Astrocyte (in vitro differentiated cells and primary cell): ENCODE data around the gene BBX. TPM values are rescaled to one million over a fixed set of nuclear protein-coding genes. Genes with fewer than 3 reads are reported as not detected.

ENCODE experiments used
- DNase-seq: peaks from one replicate; pipeline ENCODE4 v3.0.0-alpha.2; 2010; ENCODE audit warnings: low read depth
- FAIRE-seq: peaks from 2 replicates; lab custom pipeline; 2011; peaks lifted over from hg19 to GRCh38; lab: Jason Lieb, UNC
- H2AFZ ChIP-seq: 2 replicates; pipeline ENCODE4 v1.6.0; 2012; ENCODE audit warnings: low read depth, low read length, inconsistent platforms
- H3K27ac ChIP-seq: 2 replicates; pipeline ENCODE4 v1.5.1; 2011; ENCODE audit warnings: low read depth, low read length, inconsistent platforms
- H3K27me3 ChIP-seq: 2 replicates; pipeline ENCODE4 v1.6.0; 2011; ENCODE audit warnings: low read length, inconsistent platforms; ENCODE audit not compliant: insufficient read depth
- H3K36me3 ChIP-seq: 2 replicates; pipeline ENCODE4 v1.5.1; 2011; ENCODE audit warnings: low read length, inconsistent platforms; ENCODE audit not compliant: insufficient read depth
- H3K4me1 ChIP-seq: 2 replicates; pipeline ENCODE4 v1.5.1; 2011; ENCODE audit warnings: low read length, inconsistent platforms; ENCODE audit not compliant: insufficient read depth
- H3K4me2 ChIP-seq: 2 replicates; pipeline ENCODE4 v1.6.0; 2012; ENCODE audit warnings: low read length, inconsistent platforms
- H3K4me3 ChIP-seq: 2 replicates; pipeline ENCODE4 v1.5.1; 2011; ENCODE audit warnings: low read depth, mild to moderate bottlenecking, low read length, inconsistent platforms; ENCODE audit not compliant: insufficient read depth
- H3K79me2 ChIP-seq: 2 replicates; pipeline ENCODE4 v1.6.0; 2012; ENCODE audit warnings: mild to moderate bottlenecking, low read length, inconsistent platforms; ENCODE audit not compliant: insufficient read depth
- H3K9ac ChIP-seq: 2 replicates; pipeline ENCODE4 v1.6.0; 2012; ENCODE audit warnings: mild to moderate bottlenecking, low read length, inconsistent platforms
- H3K9me3 ChIP-seq: 2 replicates; pipeline ENCODE4 v1.5.1; 2012; ENCODE audit warnings: low read depth, mild to moderate bottlenecking, low read length, inconsistent platforms; ENCODE audit not compliant: insufficient read depth
- H4K20me1 ChIP-seq: 2 replicates; pipeline ENCODE4 v1.6.0; 2012; ENCODE audit warnings: low read length, inconsistent platforms; ENCODE audit not compliant: insufficient read depth
- H3K27ac Mint-ChIP-seq: one replicate; pipeline ENCODE4 v1.8.0; 2021; ENCODE audit warnings: mild to moderate bottlenecking, mixed read lengths; ENCODE audit not compliant: unreplicated experiment
- H3K27me3 Mint-ChIP-seq: one replicate; pipeline ENCODE4 v1.8.0; 2021; ENCODE audit warnings: low read depth, mixed read lengths; ENCODE audit not compliant: unreplicated experiment
- H3K36me3 Mint-ChIP-seq: one replicate; pipeline ENCODE4 v1.8.0; 2021; ENCODE audit warnings: low read depth, mixed read lengths; ENCODE audit not compliant: unreplicated experiment
- H3K4me1 Mint-ChIP-seq: one replicate; pipeline ENCODE4 v1.8.0; 2021; ENCODE audit warnings: low read depth, mixed read lengths; ENCODE audit not compliant: unreplicated experiment
- H3K4me3 Mint-ChIP-seq: one replicate; pipeline ENCODE4 v1.8.0; 2021; ENCODE audit warnings: mild to moderate bottlenecking, moderate library complexity, mixed read lengths; ENCODE audit not compliant: unreplicated experiment
- H3K9me3 Mint-ChIP-seq: one replicate; pipeline ENCODE4 v1.8.0; 2021; ENCODE audit warnings: mild to moderate bottlenecking, mixed read lengths; ENCODE audit not compliant: unreplicated experiment
- CTCF ChIP-seq: IDR thresholded peaks from 2 replicates; pipeline ENCODE4 v1.5.1; 2011; ENCODE audit warnings: low read depth, mild to moderate bottlenecking, inconsistent platforms, low read length, moderate library complexity; ENCODE audit not compliant: insufficient read depth
- EZH2 ChIP-seq: IDR thresholded peaks from 2 replicates; pipeline ENCODE4 v1.6.1; 2012; ENCODE audit warnings: mild to moderate bottlenecking, low read length, inconsistent platforms; ENCODE audit not compliant: insufficient read depth
- total RNA-seq: library from RNA; stranded (reverse); gene quantifications from 2 replicates; pipeline ENCODE4 v1.2.1, GENCODE V29; 2021

BBX gene
- total RNA-seq, 1 donor from 2014 or later = 91.6 TPM

DNA sequence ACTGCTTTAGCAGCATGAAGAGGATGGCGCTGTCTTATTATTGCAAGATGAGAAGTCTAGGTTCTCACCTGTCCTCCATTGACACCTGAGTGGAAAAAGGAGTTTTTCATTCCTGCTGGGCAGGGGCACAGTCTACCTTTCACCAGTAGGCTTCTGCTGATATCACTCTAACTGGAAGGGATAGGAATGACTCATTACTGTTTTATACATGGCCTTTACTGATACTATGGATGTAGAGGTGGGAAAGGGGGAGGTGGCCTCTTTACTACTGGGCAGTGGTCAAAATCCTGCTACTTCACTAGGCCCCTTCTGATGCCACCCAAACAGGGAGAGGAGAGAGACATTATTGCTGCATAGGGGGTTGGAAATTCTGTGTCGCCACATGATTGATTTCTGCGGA is 97.8 kb downstream of the BBX start:
- Histone ChIP-seq H3K36me3 (no peaks in the 10 kb centered on the region), H3K9me3 (no peaks in the 10 kb centered on the region), H3K27me3 (no peaks in the 10 kb centered on the region), H3K9ac (no peak overlapping the region), H3K79me2 (peaks cover 35% of the 10 kb centered on the region), H2AFZ (no peak overlapping the region), H3K4me1 (no peaks in the 10 kb centered on the region), H3K27ac (no peak overlapping the region), H4K20me1 (peaks cover 43% of the 10 kb centered on the region), H3K4me2 (no peak overlapping the region), H3K4me3 (no peak overlapping the region)
- no peaks in the 10 kb centered on the region for H3K9me3 Mint-ChIP-seq
- TF ChIP-seq EZH2 = no peak
- no peak for TF ChIP-seq CTCF
- no peak overlapping the region for H3K4me3 Mint-ChIP-seq
- peaks cover 21% of the 10 kb centered on the region for H3K4me1 Mint-ChIP-seq
- H3K27me3 Mint-ChIP-seq = no peaks in the 10 kb centered on the region
- no peaks in the 10 kb centered on the region for H3K36me3 Mint-ChIP-seq
- FAIRE-seq (no peak), DNase-seq (no peak)
- peak overlapping the region; percentile 68 for H3K27ac Mint-ChIP-seq

GRCh38 chr3:107621465-107621864 is 98.7 kb downstream of the BBX start:
- Histone ChIP-seq H3K27ac (no peak overlapping the region), H4K20me1 (peaks cover 39% of the 10 kb centered on the region), H3K79me2 (peaks cover 35% of the 10 kb centered on the region), H3K4me2 (no peak overlapping the region), H3K9me3 (no peaks in the 10 kb centered on the region), H3K4me3 (no peak overlapping the region), H3K9ac (no peak overlapping the region), H2AFZ (no peak overlapping the region), H3K4me1 (no peaks in the 10 kb centered on the region), H3K27me3 (no peaks in the 10 kb centered on the region), H3K36me3 (no peaks in the 10 kb centered on the region)
- FAIRE-seq (no peak), DNase-seq (no peak)
- Mint-ChIP-seq H3K4me3 (no peak overlapping the region), H3K4me1 (peaks cover 21% of the 10 kb centered on the region), H3K36me3 (no peaks in the 10 kb centered on the region), H3K9me3 (no peaks in the 10 kb centered on the region), H3K27ac (no peak overlapping the region), H3K27me3 (no peaks in the 10 kb centered on the region)
- no peak for TF ChIP-seq CTCF

DNA sequence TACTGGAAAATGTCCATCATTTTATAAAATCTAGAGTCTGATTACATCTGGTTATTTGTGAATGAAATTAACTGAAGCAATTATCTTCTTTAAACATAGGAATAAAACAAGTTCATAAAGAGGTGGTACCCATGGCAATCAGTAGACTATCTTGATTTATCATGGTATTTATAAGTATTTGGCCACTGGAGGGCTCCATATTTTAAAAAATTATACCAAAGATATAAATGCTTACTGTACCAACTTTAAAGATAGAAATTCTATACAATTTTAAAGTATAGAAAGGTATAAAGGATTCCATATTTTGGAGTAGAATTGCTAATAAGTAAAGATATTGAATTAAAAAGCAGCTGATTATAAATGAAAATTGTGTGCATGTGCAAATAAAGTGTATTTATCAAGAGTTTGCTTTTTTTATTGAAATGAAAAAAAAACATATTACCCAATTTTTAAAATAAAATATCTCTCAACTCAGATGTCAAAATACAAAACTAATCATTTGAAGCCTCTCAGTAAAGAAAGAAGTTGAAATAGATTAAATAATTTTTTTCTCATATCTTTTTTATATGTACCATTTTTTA is 105.3 kb downstream of the BBX start:
- Histone ChIP-seq H3K27me3 (no peaks in the 10 kb centered on the region), H3K4me2 (no peak overlapping the region), H4K20me1 (peaks cover 25% of the 10 kb centered on the region), H3K9ac (no peak overlapping the region), H3K4me3 (no peak overlapping the region), H2AFZ (no peak overlapping the region), H3K27ac (no peak overlapping the region), H3K36me3 (no peaks in the 10 kb centered on the region), H3K9me3 (no peaks in the 10 kb centered on the region), H3K4me1 (no peaks in the 10 kb centered on the region), H3K79me2 (peaks cover 8% of the 10 kb centered on the region)
- Mint-ChIP-seq H3K27me3 (no peaks in the 10 kb centered on the region), H3K4me1 (peaks cover 10% of the 10 kb centered on the region), H3K9me3 (no peaks in the 10 kb centered on the region), H3K4me3 (no peak overlapping the region), H3K27ac (no peak overlapping the region), H3K36me3 (no peaks in the 10 kb centered on the region)
- FAIRE-seq (no peak), DNase-seq (no peak)
- TF ChIP-seq EZH2 (no peak), CTCF (peak; percentile 16)
